DOHH2 (cell line): Measurements from ENCODE around the gene BATF3.

Experiments
- EZH2phosphoT487 ChIP-seq: fragments of 200-600 bp; sonication (generic); IDR thresholded peaks from 2 replicates; pipeline ENCODE4 v1.6.1; 2017; ENCODE audit warnings: borderline replicate concordance, mild to moderate bottlenecking, antibody characterized with exemption, low read length, moderate library complexity, mixed read lengths
- TF ChIP-seq, protein P1 (sequence below): fragments of 200-600 bp; sonication (generic); IDR thresholded peaks from one replicate; pipeline ENCODE4 v1.5.1; 2014; ENCODE audit warnings: antibody characterized with exemption, mild to moderate bottlenecking, low read depth, low read length; ENCODE audit not compliant: poor library complexity, severe bottlenecking

DNA sequence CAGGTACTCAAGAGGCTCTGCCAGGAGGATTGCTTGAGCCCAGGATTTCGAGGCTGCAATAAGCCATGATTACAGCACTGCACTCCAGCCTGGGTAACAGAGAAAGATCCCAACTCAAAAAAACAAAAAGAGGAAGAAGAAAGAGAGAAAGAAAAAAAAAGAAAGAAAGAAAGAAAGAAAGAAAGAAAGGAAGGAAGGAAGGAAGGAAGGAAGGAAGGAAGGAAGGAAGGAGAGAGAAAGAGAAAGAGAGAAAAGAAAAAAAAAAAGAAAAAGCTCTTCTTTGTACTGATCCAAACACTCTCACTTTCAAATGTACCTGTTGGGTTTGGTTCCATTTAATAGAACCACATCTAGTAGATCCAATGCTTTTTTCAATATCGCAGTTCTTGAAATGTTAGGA is 11.8 kb downstream of the BATF3 start:
- TF ChIP-seq, protein P1, sequence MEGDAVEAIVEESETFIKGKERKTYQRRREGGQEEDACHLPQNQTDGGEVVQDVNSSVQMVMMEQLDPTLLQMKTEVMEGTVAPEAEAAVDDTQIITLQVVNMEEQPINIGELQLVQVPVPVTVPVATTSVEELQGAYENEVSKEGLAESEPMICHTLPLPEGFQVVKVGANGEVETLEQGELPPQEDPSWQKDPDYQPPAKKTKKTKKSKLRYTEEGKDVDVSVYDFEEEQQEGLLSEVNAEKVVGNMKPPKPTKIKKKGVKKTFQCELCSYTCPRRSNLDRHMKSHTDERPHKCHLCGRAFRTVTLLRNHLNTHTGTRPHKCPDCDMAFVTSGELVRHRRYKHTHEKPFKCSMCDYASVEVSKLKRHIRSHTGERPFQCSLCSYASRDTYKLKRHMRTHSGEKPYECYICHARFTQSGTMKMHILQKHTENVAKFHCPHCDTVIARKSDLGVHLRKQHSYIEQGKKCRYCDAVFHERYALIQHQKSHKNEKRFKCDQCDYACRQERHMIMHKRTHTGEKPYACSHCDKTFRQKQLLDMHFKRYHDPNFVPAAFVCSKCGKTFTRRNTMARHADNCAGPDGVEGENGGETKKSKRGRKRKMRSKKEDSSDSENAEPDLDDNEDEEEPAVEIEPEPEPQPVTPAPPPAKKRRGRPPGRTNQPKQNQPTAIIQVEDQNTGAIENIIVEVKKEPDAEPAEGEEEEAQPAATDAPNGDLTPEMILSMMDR, result no peak
- TF ChIP-seq EZH2phosphoT487, result no peak
